Keratinocyte (primary cell): ENCODE data around the gene SREBF1. TPM values are rescaled to one million over a fixed set of nuclear protein-coding genes. Genes with fewer than 3 reads are reported as not detected.

Experiments used
- DNase-seq: peaks from one replicate; pipeline ENCODE4 v3.0.0-alpha.2; 2011; ENCODE audit warnings: low read depth, missing footprints, low spot score
- FAIRE-seq: peaks from 2 replicates; lab custom pipeline; 2011; peaks lifted over from hg19 to GRCh38; lab: Jason Lieb, UNC
- H2AFZ ChIP-seq: 2 replicates; pipeline ENCODE4 v1.6.0; 2012; ENCODE audit warnings: low read length, control low read depth, inconsistent platforms; ENCODE audit not compliant: control insufficient read depth
- H3K27ac ChIP-seq: 2 replicates; pipeline ENCODE4 v1.5.1; 2011; ENCODE audit warnings: low read length; ENCODE audit not compliant: control insufficient read depth, insufficient read depth
- H3K27me3 ChIP-seq: 3 replicates; pipeline ENCODE4 v1.6.0; 2011; ENCODE audit warnings: low read length; ENCODE audit not compliant: control insufficient read depth, insufficient read depth; ENCODE audit errors: extremely low read depth
- H3K36me3 ChIP-seq, 2 experiments: 2 replicates in 1 of 2; 3 replicates in 1 of 2; pipeline ENCODE4 v1.5.1; 2011; ENCODE audit warnings: low read length in 2 of 2, mild to moderate bottlenecking in 1 of 2; ENCODE audit not compliant: control insufficient read depth in 2 of 2, insufficient read depth in 2 of 2; ENCODE audit errors: extremely low read depth in 1 of 2
- H3K4me1 ChIP-seq: 3 replicates; pipeline ENCODE4 v1.5.1; 2011; ENCODE audit warnings: low read length; ENCODE audit not compliant: control insufficient read depth, insufficient read depth; ENCODE audit errors: extremely low read depth
- H3K4me2 ChIP-seq: 3 replicates; pipeline ENCODE4 v1.6.0; 2011; ENCODE audit warnings: low read depth, low read length; ENCODE audit not compliant: control insufficient read depth, insufficient read depth; ENCODE audit errors: extremely low read depth
- H3K4me3 ChIP-seq, 3 experiments: fragments of 200-600 bp in 1 of 3; sonication (generic) in 1 of 3; 2 replicates in 2 of 3; 3 replicates in 1 of 3; pipeline ENCODE4 v1.5.1; 2011 to 2016; ENCODE audit warnings: low read length in 3 of 3, mild to moderate bottlenecking in 3 of 3, control low read depth in 2 of 3, inconsistent platforms in 1 of 3, low read depth in 1 of 3, mixed read lengths in 1 of 3, mixed run types in 1 of 3, moderate library complexity in 1 of 3; ENCODE audit not compliant: control insufficient read depth in 2 of 3, insufficient read depth in 2 of 3; ENCODE audit errors: extremely low read depth in 1 of 3
- H3K79me2 ChIP-seq: 2 replicates; pipeline ENCODE4 v1.6.0; 2012; ENCODE audit warnings: low read length; ENCODE audit not compliant: control insufficient read depth, insufficient read depth
- H3K9ac ChIP-seq: 3 replicates; pipeline ENCODE4 v1.6.0; 2011; ENCODE audit warnings: low read length; ENCODE audit not compliant: control insufficient read depth, insufficient read depth; ENCODE audit errors: extremely low read depth
- H3K9me1 ChIP-seq: 3 replicates; pipeline ENCODE4 v1.6.0; 2011; ENCODE audit warnings: low read length; ENCODE audit not compliant: control insufficient read depth, insufficient read depth; ENCODE audit errors: extremely low read depth
- H3K9me3 ChIP-seq: 2 replicates; pipeline ENCODE4 v1.5.1; 2012; ENCODE audit warnings: low read depth, low read length; ENCODE audit not compliant: control insufficient read depth
- H4K20me1 ChIP-seq: 3 replicates; pipeline ENCODE4 v1.6.0; 2011; ENCODE audit warnings: low read length; ENCODE audit not compliant: control insufficient read depth, insufficient read depth; ENCODE audit errors: extremely low read depth
- EZH2 ChIP-seq: IDR thresholded peaks from one replicate; pipeline ENCODE4 v1.6.1; 2012; ENCODE audit warnings: inconsistent platforms, mild to moderate bottlenecking, low read length, moderate library complexity
- dilution Hi-C: fragments of 300-500 bp; cut with MboI; formaldehyde crosslinking; loops from one replicate; pipeline ENCODE4 v1.7.0; 2020; ENCODE audit warnings: low sequenced_read_pairs; ENCODE audit not compliant: extremely low pct_ligation_motif_present
- polyA plus RNA-seq, 5 experiments: library from polyadenylated mRNA; depleted of rRNA in 3 of 5; stranded (reverse) in 3 of 5; stranded (forward) in 1 of 5; unstranded in 1 of 5; fragments of >200 nt; gene quantifications; 1 replicate in 1 of 5; 2 replicates in 3 of 5; 3 replicates in 1 of 5; pipeline versions ENCODE4 v1.2.1 to v1.2.3, GENCODE V29; 2011 to 2012; ENCODE audit warnings: missing spikeins in 2 of 5, low read depth in 1 of 5, low replicate concordance in 1 of 5
- TF ChIP-seq, protein P1 (sequence below), 3 experiments: IDR thresholded peaks in 1 of 3; conservative IDR thresholded peaks in 1 of 3; optimal IDR thresholded peaks in 1 of 3; 2 replicates in 2 of 3; 3 replicates in 1 of 3; pipeline versions ENCODE3 to v1.5.1; 2011; ENCODE audit warnings: low read length in 3 of 3, mild to moderate bottlenecking in 3 of 3, moderate library complexity in 2 of 3, control low read depth in 1 of 3, inconsistent platforms in 1 of 3; ENCODE audit not compliant: insufficient read depth in 2 of 3; ENCODE audit errors: extremely low read depth in 1 of 3

Gene SREBF1
- polyA plus RNA-seq, 1 donor (not counting 4 experiments of a cell fraction or from before 2014, with no cell fraction given): 51.7 TPM

DNA sequence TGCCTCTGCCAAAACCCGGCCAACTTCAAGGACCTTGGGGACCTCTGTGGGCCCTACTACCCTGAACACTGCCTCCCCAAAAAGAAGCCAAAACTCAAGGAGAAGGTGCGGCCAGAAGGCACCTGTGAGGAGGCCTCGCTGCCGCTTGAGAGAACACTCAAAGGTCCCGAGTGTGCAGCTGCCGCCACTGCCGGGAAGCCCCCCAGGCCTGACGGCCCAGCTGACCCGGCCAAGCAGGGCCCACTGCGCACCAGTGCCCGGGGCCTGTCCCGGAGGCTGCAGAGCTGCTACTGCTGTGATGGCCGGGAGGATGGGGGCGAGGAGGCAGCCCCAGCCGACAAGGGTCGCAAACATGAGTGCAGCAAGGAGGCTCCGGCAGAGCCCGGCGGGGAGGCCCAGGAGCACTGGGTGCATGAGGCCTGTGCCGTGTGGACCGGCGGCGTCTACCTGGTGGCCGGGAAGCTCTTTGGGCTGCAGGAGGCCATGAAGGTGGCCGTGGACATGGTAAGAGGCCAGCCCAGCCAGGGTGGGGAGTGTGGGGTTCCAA is 38.7 kb downstream of the SREBF1 start:
- Histone ChIP-seq H3K9me3 (no peaks in the 10 kb centered on the region), H3K79me2 (no peaks in the 10 kb centered on the region), H3K27me3 (no peaks in the 10 kb centered on the region), H3K4me3 (no peak overlapping the region), H4K20me1 (peaks cover 2% of the 10 kb centered on the region), H3K27ac (no peak overlapping the region), H3K9me1 (no peaks in the 10 kb centered on the region), H3K9ac (no peak overlapping the region), H2AFZ (no peak overlapping the region), H3K36me3 (peaks cover 13 to 39% of the 10 kb centered on the region in 2 experiments), H3K4me2 (no peak overlapping the region), H3K4me1 (no peaks in the 10 kb centered on the region)
- TF ChIP-seq, protein P1, sequence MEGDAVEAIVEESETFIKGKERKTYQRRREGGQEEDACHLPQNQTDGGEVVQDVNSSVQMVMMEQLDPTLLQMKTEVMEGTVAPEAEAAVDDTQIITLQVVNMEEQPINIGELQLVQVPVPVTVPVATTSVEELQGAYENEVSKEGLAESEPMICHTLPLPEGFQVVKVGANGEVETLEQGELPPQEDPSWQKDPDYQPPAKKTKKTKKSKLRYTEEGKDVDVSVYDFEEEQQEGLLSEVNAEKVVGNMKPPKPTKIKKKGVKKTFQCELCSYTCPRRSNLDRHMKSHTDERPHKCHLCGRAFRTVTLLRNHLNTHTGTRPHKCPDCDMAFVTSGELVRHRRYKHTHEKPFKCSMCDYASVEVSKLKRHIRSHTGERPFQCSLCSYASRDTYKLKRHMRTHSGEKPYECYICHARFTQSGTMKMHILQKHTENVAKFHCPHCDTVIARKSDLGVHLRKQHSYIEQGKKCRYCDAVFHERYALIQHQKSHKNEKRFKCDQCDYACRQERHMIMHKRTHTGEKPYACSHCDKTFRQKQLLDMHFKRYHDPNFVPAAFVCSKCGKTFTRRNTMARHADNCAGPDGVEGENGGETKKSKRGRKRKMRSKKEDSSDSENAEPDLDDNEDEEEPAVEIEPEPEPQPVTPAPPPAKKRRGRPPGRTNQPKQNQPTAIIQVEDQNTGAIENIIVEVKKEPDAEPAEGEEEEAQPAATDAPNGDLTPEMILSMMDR (optimal IDR thresholded peaks at IDR 0.05 in 1 of 3, IDR thresholded peaks at IDR 0.05 in 1 of 3, conservative IDR thresholded peaks at IDR 0.05 in 1 of 3; ENCODE audit: extremely low read depth in 1 of 3, insufficient read depth in 2 of 3, low read length in 3 of 3): no peak
- TF ChIP-seq EZH2: no peak
- DNase-seq (no peak), FAIRE-seq (no peak)
- dilution Hi-C loops: no loop called here

DNA sequence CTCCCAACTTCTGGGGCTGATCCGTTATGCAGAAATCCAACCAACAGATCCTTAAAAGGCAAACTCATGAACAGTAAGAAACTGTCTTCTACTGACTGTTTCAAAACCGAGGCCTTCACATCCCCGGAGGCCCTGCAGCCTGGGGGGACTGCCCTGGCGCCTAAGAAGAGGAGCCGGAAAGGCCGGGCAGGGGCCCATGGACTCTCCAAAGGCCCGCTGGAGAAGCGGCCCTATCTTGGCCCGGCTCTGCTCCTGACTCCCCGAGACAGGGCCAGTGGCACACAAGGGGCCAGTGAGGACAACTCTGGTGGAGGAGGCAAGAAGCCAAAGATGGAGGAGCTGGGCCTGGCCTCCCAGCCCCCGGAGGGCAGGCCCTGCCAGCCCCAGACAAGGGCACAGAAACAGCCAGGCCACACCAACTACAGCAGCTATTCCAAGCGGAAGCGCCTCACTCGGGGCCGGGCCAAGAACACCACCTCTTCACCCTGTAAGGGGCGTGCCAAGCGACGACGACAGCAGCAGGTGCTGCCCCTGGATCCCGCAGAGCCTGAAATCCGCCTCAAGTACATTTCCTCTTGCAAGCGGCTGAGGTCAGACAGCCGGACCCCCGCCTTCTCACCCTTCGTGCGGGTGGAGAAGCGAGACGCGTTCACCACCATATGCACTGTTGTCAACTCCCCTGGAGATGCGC is 39.5 kb downstream of the SREBF1 start:
- no peak overlapping the region for H3K27ac ChIP-seq
- dilution Hi-C loops: no loop called here
- H4K20me1 ChIP-seq: no peaks in the 10 kb centered on the region
- H3K36me3 ChIP-seq: peaks cover 13 to 39% of the 10 kb centered on the region in 2 experiments
- H3K9me1 ChIP-seq: no peaks in the 10 kb centered on the region
- no peaks in the 10 kb centered on the region for H3K27me3 ChIP-seq
- no peak overlapping the region for H3K4me2 ChIP-seq
- no peak overlapping the region for H3K9ac ChIP-seq
- no peaks in the 10 kb centered on the region for H3K79me2 ChIP-seq
- DNase-seq (no peak), FAIRE-seq (no peak)
- no peaks in the 10 kb centered on the region for H3K4me1 ChIP-seq
- H3K4me3 ChIP-seq: no peak overlapping the region
- TF ChIP-seq, protein P1 (optimal IDR thresholded peaks at IDR 0.05 in 1 of 3, IDR thresholded peaks at IDR 0.05 in 1 of 3, conservative IDR thresholded peaks at IDR 0.05 in 1 of 3; ENCODE audit: extremely low read depth in 1 of 3, insufficient read depth in 2 of 3, low read length in 3 of 3): no peak
- no peak for TF ChIP-seq EZH2
- no peaks in the 10 kb centered on the region for H3K9me3 ChIP-seq
- no peak overlapping the region for H2AFZ ChIP-seq
